NB4 (cell line): ENCODE measurements around the gene MME.

ENCODE experiments used
- DNase-seq: peaks from one replicate; pipeline ENCODE4 v3.0.0; 2010; ENCODE audit warnings: low read depth
- H3K4me3 ChIP-seq: one replicate; pipeline ENCODE4 v1.5.1; 2011; ENCODE audit warnings: mild to moderate bottlenecking, low read depth, low read length, moderate library complexity
- CTCF ChIP-seq: IDR thresholded peaks from one replicate; pipeline ENCODE4 v1.5.1; 2012; ENCODE audit warnings: low read depth, low read length
- MAX ChIP-seq: IDR thresholded peaks from 2 replicates; pipeline ENCODE4 v1.6.1; 2011; ENCODE audit warnings: low read depth, low read length
- MYC ChIP-seq: IDR thresholded peaks from 2 replicates; pipeline ENCODE4 v1.6.1; 2011; ENCODE audit warnings: low read depth, low read length
- POLR2A ChIP-seq: IDR thresholded peaks from 2 replicates; pipeline ENCODE4 v1.6.1; 2011; ENCODE audit warnings: mild to moderate bottlenecking; ENCODE audit not compliant: insufficient read length; ENCODE audit errors: extremely low read depth

MME gene

GRCh38 chr3:155083313-155083905 is 3.3 kb downstream of the MME start:
- no peak overlapping the region for H3K4me3 ChIP-seq
- DNase-seq: no peak
- TF ChIP-seq MYC: no peak
- TF ChIP-seq CTCF: no peak
- no peak for TF ChIP-seq MAX

GRCh38 chr3:155084567-155084966 is 4.4 kb downstream of the MME start:
- no peak for TF ChIP-seq MAX
- TF ChIP-seq POLR2A: no peak
- no peak for TF ChIP-seq MYC
- TF ChIP-seq CTCF: no peak
- DNase-seq: no peak
- no peak overlapping the region for H3K4me3 ChIP-seq

- TF ChIP-seq MYC: no peak
- no peak for TF ChIP-seq CTCF
- TF ChIP-seq POLR2A: no peak
- TF ChIP-seq MAX: no peak
- no peak for DNase-seq
- no peak overlapping the region for H3K4me3 ChIP-seq
Observed at GRCh38 chr3:155086051-155086450, 5.9 kb downstream of the MME start.

- no peak for DNase-seq
- no peak overlapping the region for H3K4me3 ChIP-seq
- TF ChIP-seq MAX (no peak), POLR2A (no peak), MYC (no peak)
Observed at GRCh38 chr3:155088706-155089345, 8.7 kb downstream of the MME start.

GRCh38 chr3:155089495-155089894 is 9.4 kb downstream of the MME start:
- no peak for DNase-seq
- no peak overlapping the region for H3K4me3 ChIP-seq
- TF ChIP-seq CTCF (no peak), MAX (no peak), MYC (no peak), POLR2A (no peak)

- TF ChIP-seq MYC (no peak), POLR2A (no peak), CTCF (no peak), MAX (no peak)
- DNase-seq: no peak
- no peak overlapping the region for H3K4me3 ChIP-seq
Observed at GRCh38 chr3:155093261-155093660, 13.1 kb downstream of the MME start.
